Stimulated activated naive CD8-positive, alpha-beta T cell treated with anti-CD3 and anti-CD28 coated beads, Interleukin-15, Interleukin-2, amounts not matched to agents 100 ng/mL and 50 ng/mL, for 24 hours (primary cell): ENCODE measurements around the gene TAAR1.
"Not testable (repeated sequence)": the region's sequence is repeated elsewhere in the genome, so short reads cannot be mapped to it uniquely, and the experiment has no call there.

Experiments used
- H3K27ac Mint-ChIP-seq: one replicate; pipeline ENCODE4 v1.8.0; 2021; ENCODE audit warnings: mild to moderate bottlenecking, mixed read lengths
- H3K27me3 Mint-ChIP-seq: one replicate; pipeline ENCODE4 v1.8.0; 2021; ENCODE audit warnings: mixed read lengths
- H3K36me3 Mint-ChIP-seq: one replicate; pipeline ENCODE4 v1.8.0; 2021; ENCODE audit warnings: low read depth, mixed read lengths
- H3K4me1 Mint-ChIP-seq: one replicate; pipeline ENCODE4 v1.8.0; 2021; ENCODE audit warnings: low read depth, mixed read lengths
- H3K4me3 Mint-ChIP-seq: one replicate; pipeline ENCODE4 v1.8.0; 2021; ENCODE audit warnings: mild to moderate bottlenecking, mixed read lengths
- H3K9me3 Mint-ChIP-seq: one replicate; pipeline ENCODE4 v1.8.0; 2021; ENCODE audit warnings: mixed read lengths

The TAAR1 gene

GRCh38 chr6:132675002-132675401 is 16.0 kb upstream of the TAAR1 start:
- Mint-ChIP-seq H3K4me1 (no peaks in the 10 kb centered on the region), H3K27me3 (peaks cover 11% of the 10 kb centered on the region), H3K36me3 (no peaks in the 10 kb centered on the region), H3K9me3 (no peaks in the 10 kb centered on the region), H3K27ac (no peak overlapping the region), H3K4me3 (no peak overlapping the region)

GRCh38 chr6:132673376-132674094 is 14.6 kb upstream of the TAAR1 start:
- H3K27me3 Mint-ChIP-seq, result peaks cover 10% of the 10 kb centered on the region
- H3K27ac Mint-ChIP-seq, result no peak overlapping the region
- H3K36me3 Mint-ChIP-seq, result no peaks in the 10 kb centered on the region
- no peaks in the 10 kb centered on the region for H3K9me3 Mint-ChIP-seq
- H3K4me3 Mint-ChIP-seq, result no peak overlapping the region
- H3K4me1 Mint-ChIP-seq, result peaks cover 6% of the 10 kb centered on the region

- Mint-ChIP-seq H3K4me1 (peaks cover 6% of the 10 kb centered on the region), H3K9me3 (no peaks in the 10 kb centered on the region), H3K36me3 (no peaks in the 10 kb centered on the region), H3K4me3 (no peak overlapping the region), H3K27ac (no peak overlapping the region), H3K27me3 (no peaks in the 10 kb centered on the region)
These were observed 12.3 kb upstream of the TAAR1 start for GRCh38 chr6:132671295-132671694.

DNA sequence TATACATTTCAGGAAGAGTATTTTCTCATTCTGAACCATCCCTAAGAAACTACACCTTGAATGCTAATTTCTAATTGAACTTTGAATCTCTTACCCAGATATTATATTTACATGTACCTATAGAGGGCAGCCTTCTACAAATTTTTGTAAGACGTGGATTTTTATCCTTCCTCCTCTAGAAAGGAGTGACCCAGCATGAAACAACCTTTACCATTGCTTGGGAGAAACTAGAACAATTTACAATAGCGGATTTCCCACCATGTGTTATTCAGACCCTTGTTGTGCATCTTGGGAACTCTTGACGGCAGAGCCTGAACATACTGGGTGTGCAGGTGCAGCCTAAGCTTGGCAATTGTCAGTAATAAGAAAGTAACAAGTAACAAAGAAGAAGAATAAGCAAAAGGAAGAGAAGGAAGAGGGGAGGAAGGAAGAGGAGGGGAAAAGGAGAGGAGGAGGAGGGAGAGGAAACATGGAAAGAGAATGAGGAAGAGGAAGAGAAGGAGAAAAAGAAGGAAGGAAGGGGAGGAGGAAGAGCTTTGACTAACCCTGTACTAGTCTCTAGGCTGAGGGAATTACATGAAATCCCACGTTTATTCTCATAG is 10.8 kb upstream of the TAAR1 start:
- Mint-ChIP-seq H3K4me1 (peaks cover 6% of the 10 kb centered on the region), H3K27ac (no peak overlapping the region), H3K36me3 (no peaks in the 10 kb centered on the region), H3K4me3 (no peak overlapping the region), H3K27me3 (no peaks in the 10 kb centered on the region), H3K9me3 (no peaks in the 10 kb centered on the region)

DNA sequence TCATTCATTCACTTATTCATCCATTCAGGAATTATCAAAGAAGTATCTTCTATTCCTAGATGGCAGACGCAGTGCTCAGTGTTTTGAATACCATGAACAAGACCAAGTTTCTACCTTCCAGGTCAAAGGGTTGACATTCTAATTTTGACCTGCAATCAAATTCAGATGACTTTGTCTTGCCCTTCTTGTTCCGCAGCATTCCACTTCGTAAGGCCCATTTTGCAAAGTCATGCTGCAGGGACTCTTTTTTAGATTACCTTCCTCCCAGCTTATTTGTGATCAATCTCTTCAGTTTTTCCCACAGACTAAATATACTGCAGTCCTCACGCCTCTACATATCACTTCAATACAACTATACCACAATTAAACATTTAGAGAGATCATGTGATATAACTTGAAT is 7.1 kb upstream of the TAAR1 start:
- no peaks in the 10 kb centered on the region for H3K36me3 Mint-ChIP-seq
- H3K9me3 Mint-ChIP-seq, result no peaks in the 10 kb centered on the region
- no peak overlapping the region for H3K4me3 Mint-ChIP-seq
- H3K27ac Mint-ChIP-seq, result no peak overlapping the region
- no peaks in the 10 kb centered on the region for H3K27me3 Mint-ChIP-seq
- H3K4me1 Mint-ChIP-seq, result peaks cover 6% of the 10 kb centered on the region

DNA sequence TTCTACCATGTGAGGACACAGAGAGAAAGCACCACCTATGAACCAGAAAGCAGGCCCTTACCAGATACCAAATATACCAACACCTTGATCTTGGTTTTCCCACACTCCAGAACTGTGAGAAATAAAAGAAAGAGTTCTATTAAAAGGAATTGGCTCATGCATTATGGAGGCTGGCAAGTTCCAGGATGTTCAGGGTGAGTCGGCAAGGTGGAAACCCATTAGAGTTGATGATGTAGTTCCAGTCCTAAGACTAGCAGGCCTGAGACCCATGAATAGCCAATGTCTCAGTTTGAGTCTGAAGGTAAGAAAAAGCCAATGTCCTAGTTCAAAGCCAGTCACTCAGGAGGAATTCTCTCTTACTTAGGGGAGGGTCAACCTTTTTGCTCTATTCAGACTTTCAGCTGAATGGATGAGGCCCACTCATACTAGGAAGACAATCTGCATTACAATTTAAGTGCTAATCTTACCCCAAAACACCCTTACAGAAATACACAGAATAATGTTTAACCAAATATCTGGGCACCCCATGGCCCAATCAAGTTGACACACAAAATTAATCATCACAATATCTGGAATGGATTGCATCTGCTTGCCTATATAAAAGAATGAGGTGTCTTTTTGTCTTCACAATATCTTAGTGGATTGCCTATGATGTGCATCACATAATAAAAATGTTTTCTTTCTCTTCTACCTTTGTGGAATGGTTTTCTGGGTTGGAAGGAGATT is 5.5 kb upstream of the TAAR1 start:
- H3K4me1 Mint-ChIP-seq, result peaks cover under 1% of the 10 kb centered on the region
- H3K27me3 Mint-ChIP-seq, result no peaks in the 10 kb centered on the region
- no peak overlapping the region for H3K4me3 Mint-ChIP-seq
- no peaks in the 10 kb centered on the region for H3K9me3 Mint-ChIP-seq
- H3K36me3 Mint-ChIP-seq, result no peaks in the 10 kb centered on the region
- H3K27ac Mint-ChIP-seq, result no peak overlapping the region

DNA sequence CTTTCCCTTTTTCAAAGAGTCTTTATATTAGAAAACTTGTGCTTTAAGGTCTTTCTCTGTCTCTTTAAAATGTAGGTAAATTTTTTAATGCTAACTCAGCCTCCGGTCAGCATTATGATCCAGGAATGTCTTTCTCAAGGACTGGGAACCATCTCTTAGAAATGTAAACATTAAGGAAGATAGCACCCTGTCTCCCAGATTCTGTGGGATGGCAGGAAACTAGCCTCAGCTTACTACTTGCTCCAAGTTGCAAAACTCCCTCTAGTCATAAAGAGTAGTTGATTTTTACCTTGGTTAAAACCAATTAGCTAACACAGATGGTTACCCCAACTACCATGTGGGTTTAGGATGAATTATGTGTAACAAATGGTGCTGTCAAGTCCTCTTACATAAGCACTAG is 4.7 kb upstream of the TAAR1 start:
- Mint-ChIP-seq H3K4me1 (no peaks in the 10 kb centered on the region), H3K4me3 (no peak overlapping the region), H3K27me3 (no peaks in the 10 kb centered on the region), H3K27ac (no peak overlapping the region), H3K36me3 (no peaks in the 10 kb centered on the region), H3K9me3 (no peaks in the 10 kb centered on the region)

DNA sequence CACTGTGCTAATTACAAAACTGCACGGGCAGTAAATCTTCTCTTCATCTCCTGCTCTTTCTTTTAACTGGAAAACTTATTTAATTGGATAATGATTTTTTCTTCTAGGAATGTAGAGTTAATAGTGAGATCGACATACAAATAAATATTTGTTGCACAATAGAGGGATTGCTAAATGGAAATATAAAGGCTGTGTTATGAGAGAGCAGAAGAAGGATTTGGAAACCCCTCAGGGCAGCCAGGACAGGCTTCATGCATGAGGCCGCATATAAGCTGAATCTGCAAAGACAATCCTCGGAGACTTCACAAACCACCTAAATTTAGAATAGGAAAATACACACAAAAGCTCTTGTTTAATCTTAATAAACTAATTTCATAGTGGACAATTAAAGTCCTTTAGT is 2.9 kb upstream of the TAAR1 start:
- H3K9me3 Mint-ChIP-seq, result no peaks in the 10 kb centered on the region
- no peak overlapping the region for H3K27ac Mint-ChIP-seq
- no peaks in the 10 kb centered on the region for H3K36me3 Mint-ChIP-seq
- H3K4me1 Mint-ChIP-seq, result no peaks in the 10 kb centered on the region
- H3K27me3 Mint-ChIP-seq, result no peaks in the 10 kb centered on the region
- no peak overlapping the region for H3K4me3 Mint-ChIP-seq

DNA sequence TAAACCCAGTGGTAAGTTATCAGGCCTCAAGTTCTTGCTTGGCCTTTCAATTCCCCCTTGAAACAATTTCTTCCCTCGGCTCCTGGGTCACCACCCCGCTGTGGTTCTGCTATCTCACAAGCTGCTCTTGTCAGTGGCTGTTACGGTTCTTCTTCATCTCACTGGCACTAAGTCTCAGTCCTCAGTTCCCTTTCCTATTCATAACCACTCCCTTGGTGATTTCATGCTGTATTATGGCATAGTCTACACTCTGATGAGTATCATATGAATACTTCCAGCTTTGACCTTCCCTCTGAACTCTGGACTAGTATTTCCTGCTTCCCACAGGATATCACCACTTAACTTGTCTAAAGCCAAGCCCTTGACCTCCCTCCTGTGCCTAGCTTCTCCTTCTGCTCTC is 7.9 kb downstream of the TAAR1 start:
- no peaks in the 10 kb centered on the region for H3K4me1 Mint-ChIP-seq
- H3K27ac Mint-ChIP-seq, result no peak overlapping the region
- no peaks in the 10 kb centered on the region for H3K9me3 Mint-ChIP-seq
- H3K4me3 Mint-ChIP-seq, result no peak overlapping the region
- no peaks in the 10 kb centered on the region for H3K36me3 Mint-ChIP-seq
- H3K27me3 Mint-ChIP-seq, result no peaks in the 10 kb centered on the region

DNA sequence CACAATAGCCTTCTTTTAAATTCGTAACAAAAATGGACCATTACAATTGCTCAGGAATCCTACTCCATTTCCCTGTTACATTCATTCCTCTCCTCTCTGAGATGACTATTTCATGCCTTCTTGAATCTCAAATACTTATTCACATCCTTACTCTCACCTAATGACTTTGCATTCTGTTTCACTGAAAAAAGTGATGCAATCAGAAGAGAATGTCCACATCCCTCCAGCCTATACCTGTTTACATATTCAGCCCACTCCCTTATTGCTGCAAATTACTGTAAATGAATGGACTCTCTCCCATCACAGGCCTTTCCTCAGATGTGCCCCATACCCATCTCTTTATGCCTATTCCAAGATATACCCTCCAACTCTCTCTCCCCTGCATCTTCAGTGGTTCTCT is 8.6 kb downstream of the TAAR1 start:
- Mint-ChIP-seq H3K4me1 (no peaks in the 10 kb centered on the region), H3K27me3 (peaks cover 3% of the 10 kb centered on the region), H3K36me3 (no peaks in the 10 kb centered on the region), H3K4me3 (no peak overlapping the region), H3K27ac (no peak overlapping the region), H3K9me3 (no peaks in the 10 kb centered on the region)

DNA sequence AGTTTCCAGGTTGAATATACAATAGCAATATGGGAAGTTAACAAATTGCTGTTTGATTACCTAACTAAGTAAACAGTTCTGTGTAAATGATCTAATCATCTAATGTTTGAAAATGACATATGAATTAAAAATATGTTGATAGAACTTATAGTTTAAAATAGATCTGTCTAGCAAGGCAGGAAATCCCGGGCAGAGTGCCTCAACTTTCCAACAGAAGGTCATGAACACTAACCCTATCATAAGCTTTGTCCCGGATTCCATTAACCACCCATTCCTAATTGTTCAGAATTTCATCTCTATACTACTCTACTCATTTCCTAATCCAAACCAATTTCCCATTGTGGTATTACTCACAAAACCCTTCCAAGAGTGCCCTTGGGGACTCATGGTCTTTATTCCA is 10.2 kb downstream of the TAAR1 start:
- Mint-ChIP-seq H3K9me3 (no peaks in the 10 kb centered on the region), H3K4me3 (no peak overlapping the region), H3K36me3 (no peaks in the 10 kb centered on the region), H3K27ac (no peak overlapping the region), H3K27me3 (peaks cover 3% of the 10 kb centered on the region), H3K4me1 (no peaks in the 10 kb centered on the region)

DNA sequence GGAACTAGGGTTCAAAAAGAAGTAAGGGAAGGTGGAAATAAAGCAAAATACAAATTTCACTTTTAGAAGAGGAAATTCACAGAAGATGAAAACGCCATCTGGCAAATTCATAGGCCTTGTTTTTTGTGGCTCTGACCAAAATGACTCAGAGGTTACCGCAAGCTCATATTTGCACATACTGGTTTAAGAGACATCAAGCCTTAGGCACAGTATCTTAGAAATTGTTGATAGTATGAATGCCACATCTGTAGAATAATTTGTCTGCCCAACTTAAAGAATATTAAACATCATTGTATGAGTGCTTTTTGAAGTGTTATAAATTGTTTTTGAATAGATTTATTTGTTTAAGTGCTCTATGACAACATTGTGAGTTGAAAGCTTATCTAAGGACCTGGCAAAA is 10.6 kb downstream of the TAAR1 start:
- H3K9me3 Mint-ChIP-seq, result no peaks in the 10 kb centered on the region
- H3K4me3 Mint-ChIP-seq, result no peak overlapping the region
- H3K36me3 Mint-ChIP-seq, result no peaks in the 10 kb centered on the region
- H3K27me3 Mint-ChIP-seq, result peaks cover 3% of the 10 kb centered on the region
- H3K4me1 Mint-ChIP-seq, result no peaks in the 10 kb centered on the region
- H3K27ac Mint-ChIP-seq, result no peak overlapping the region

DNA sequence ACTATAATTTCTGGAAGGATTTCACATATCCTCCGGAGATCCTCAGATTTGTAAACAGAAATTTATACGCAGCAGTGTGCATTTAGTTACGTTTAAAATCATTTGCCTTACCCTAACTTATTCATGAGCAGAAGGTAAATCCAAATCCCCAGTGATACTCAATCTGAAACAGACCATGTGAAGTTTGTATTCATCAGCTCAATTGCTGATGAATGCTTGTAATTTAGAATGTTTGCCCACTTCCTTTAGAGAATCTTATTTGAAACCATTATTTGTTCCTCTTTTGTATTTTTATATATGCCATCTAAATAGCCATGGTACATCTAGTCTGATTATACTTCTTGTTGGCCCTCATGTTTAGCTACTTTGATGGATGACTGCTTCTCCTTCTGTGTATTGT is 15.4 kb downstream of the TAAR1 start:
- Mint-ChIP-seq H3K27me3 (peaks cover 11% of the 10 kb centered on the region), H3K9me3 (no peaks in the 10 kb centered on the region), H3K36me3 (no peaks in the 10 kb centered on the region), H3K27ac (no peak overlapping the region), H3K4me3 (no peak overlapping the region), H3K4me1 (no peaks in the 10 kb centered on the region)

- not testable (repeated sequence) for H3K27ac Mint-ChIP-seq, H3K9me3 Mint-ChIP-seq, H3K4me1 Mint-ChIP-seq, H3K36me3 Mint-ChIP-seq, H3K4me3 Mint-ChIP-seq
- H3K27me3 Mint-ChIP-seq, result peaks cover 46% of the 10 kb centered on the region
These were observed 21.8 kb downstream of the TAAR1 start for GRCh38 chr6:132637135-132637534.

DNA sequence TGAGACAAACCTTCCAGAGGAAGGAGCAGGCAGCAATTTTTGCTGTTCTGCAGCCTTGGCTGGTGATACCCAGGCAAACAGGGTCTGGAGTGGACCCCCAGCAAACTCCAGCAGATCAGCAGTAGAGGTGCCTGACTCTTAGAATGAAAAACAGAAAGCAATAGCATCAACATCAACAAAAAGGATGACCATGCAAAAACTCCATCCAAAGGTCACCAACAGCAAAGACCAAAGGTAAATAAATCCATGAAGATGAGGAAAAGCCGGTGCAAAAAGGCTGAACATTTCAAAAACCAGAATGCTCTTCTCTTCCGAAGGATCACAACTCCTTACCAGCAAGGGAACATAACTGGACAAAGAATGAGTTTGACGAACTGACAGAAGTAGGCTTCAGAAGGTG is 23.1 kb downstream of the TAAR1 start:
- H3K4me1 Mint-ChIP-seq, H3K27ac Mint-ChIP-seq, H3K9me3 Mint-ChIP-seq, H3K36me3 Mint-ChIP-seq, H3K4me3 Mint-ChIP-seq: not testable (repeated sequence)
- H3K27me3 Mint-ChIP-seq, result peaks cover 50% of the 10 kb centered on the region

- H3K9me3 Mint-ChIP-seq, H3K4me3 Mint-ChIP-seq, H3K36me3 Mint-ChIP-seq, H3K27ac Mint-ChIP-seq, H3K4me1 Mint-ChIP-seq: not testable (repeated sequence)
- peaks cover 55% of the 10 kb centered on the region for H3K27me3 Mint-ChIP-seq
These were observed 23.7 kb downstream of the TAAR1 start for GRCh38 chr6:132635288-132635687.
